Suprapubic skin (tissue), 4 donors: ENCODE results near the gene RAPGEF4. TPM values are rescaled to one million over a fixed set of nuclear protein-coding genes. Genes with fewer than 3 reads are reported as not detected.

ENCODE experiments used
- DNase-seq, 2 donors: peaks; one replicate each; pipeline ENCODE4 v3.0.0-alpha.2; 2019; ENCODE audit warnings: low spot score in 2 of 2
- H3K27ac ChIP-seq: fragments of 200-600 bp; sonication (generic); one replicate; pipeline ENCODE4 v1.5.1; 2019
- H3K27me3 ChIP-seq: fragments of 200-600 bp; sonication (generic); one replicate; pipeline ENCODE4 v1.5.1; 2019
- H3K36me3 ChIP-seq: fragments of 200-600 bp; sonication (generic); one replicate; pipeline ENCODE4 v1.5.1; 2019
- H3K4me1 ChIP-seq: fragments of 200-600 bp; sonication (generic); one replicate; pipeline ENCODE4 v1.5.1; 2019
- H3K4me3 ChIP-seq: fragments of 200-600 bp; sonication (generic); one replicate; pipeline ENCODE4 v1.5.1; 2019; ENCODE audit warnings: mild to moderate bottlenecking
- H3K9me3 ChIP-seq: fragments of 200-600 bp; sonication (generic); one replicate; pipeline ENCODE4 v1.5.1; 2019
- CTCF ChIP-seq, 2 donors: fragments of 200-600 bp in 1 of 2; fragments of 450-650 bp in 1 of 2; sonication (generic) in 1 of 2; IDR thresholded peaks; one replicate each; pipeline ENCODE4 v1.5.1; 2016 to 2019; ENCODE audit warnings: antibody characterized with exemption in 2 of 2, mild to moderate bottlenecking in 1 of 2, moderate library complexity in 1 of 2
- EP300 ChIP-seq: sonication (generic); formaldehyde crosslinking; IDR thresholded peaks from one replicate; pipeline ENCODE4 v1.6.1; 2017; ENCODE audit warnings: antibody characterized with exemption
- POLR2A ChIP-seq, 2 donors: fragments of 450-650 bp; IDR thresholded peaks; one replicate each; pipeline ENCODE4 v1.6.1; 2017; ENCODE audit warnings: antibody characterized with exemption in 2 of 2, mild to moderate bottlenecking in 2 of 2, moderate library complexity in 2 of 2
- POLR2AphosphoS5 ChIP-seq, 3 donors: sonication (generic); formaldehyde crosslinking; IDR thresholded peaks; one replicate each; pipeline ENCODE4 v1.6.1; 2017; ENCODE audit warnings: antibody characterized with exemption in 3 of 3
- WGBS: methylation state at CpG from one replicate; pipeline ENCODE4 v1.1.5; 2018; 5-methylcytosine and 5-hydroxymethylcytosine counted together
- total RNA-seq, 4 donors: library from RNA; depleted of rRNA; stranded (reverse); fragments of >200 nt; gene quantifications; one replicate each; pipeline ENCODE4 v1.1.0, GENCODE V29; 2016

RAPGEF4 gene
- total RNA-seq, 4 donors from 2014 or later: 19.9 to 49.5 (median 27.5) TPM

GRCh38 chr2:173059971-173060461, 324.4 kb downstream of the RAPGEF4 start:
- no peaks in the 10 kb centered on the region for H3K36me3 ChIP-seq
- H3K27ac ChIP-seq: no peak overlapping the region
- no peak for DNase-seq
- H3K27me3 ChIP-seq: no peaks in the 10 kb centered on the region
- no peak overlapping the region for H3K4me3 ChIP-seq
- TF ChIP-seq EP300 (no peak), CTCF (IDR thresholded peaks at IDR 0.05) (no peak), POLR2A (IDR thresholded peaks at IDR 0.05) (no peak), POLR2AphosphoS5 (IDR thresholded peaks at IDR 0.05) (no peak)
- WGBS: 38% methylated on average over 5 of the region's 5 CpGs
- peaks cover 25% of the 10 kb centered on the region for H3K4me1 ChIP-seq
- no peaks in the 10 kb centered on the region for H3K9me3 ChIP-seq

DNA sequence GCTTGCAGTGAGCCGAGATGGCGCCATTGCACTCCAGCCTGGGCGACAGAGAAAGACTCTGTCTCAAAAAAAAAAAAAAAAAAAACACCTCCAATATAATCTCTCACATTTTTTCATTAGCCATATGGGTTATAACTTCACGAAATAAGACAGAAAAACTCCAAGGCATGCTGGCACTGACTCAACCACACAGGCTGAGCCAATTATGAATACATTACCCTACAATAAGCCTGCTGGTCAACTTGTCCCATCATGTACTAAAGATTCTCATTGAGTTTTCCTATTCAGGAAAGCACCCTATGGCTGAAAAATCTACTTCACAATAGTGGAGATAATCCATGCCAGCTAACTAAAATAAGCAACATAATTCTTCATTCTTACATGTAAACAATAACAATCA, 327.2 kb downstream of the RAPGEF4 start:
- WGBS: 68% methylated on average over 4 of the region's 4 CpGs
- Histone ChIP-seq H3K36me3 (no peaks in the 10 kb centered on the region), H3K27me3 (no peaks in the 10 kb centered on the region)

GRCh38 chr2:173064151-173064805, 328.6 kb downstream of the RAPGEF4 start:
- TF ChIP-seq POLR2A (IDR thresholded peaks at IDR 0.05) (no peak), CTCF (IDR thresholded peaks at IDR 0.05) (no peak), EP300 (no peak), POLR2AphosphoS5 (IDR thresholded peaks at IDR 0.05) (no peak)
- 44% methylated on average over 4 of the region's 4 CpGs for WGBS
- no peak overlapping the region for H3K27ac ChIP-seq
- H3K9me3 ChIP-seq: no peaks in the 10 kb centered on the region
- no peaks in the 10 kb centered on the region for H3K36me3 ChIP-seq
- no peaks in the 10 kb centered on the region for H3K27me3 ChIP-seq
- peaks cover 23% of the 10 kb centered on the region for H3K4me1 ChIP-seq
- no peak for DNase-seq
- H3K4me3 ChIP-seq: no peak overlapping the region

More for the DNA sequence above, 327.2 kb downstream of the RAPGEF4 start:
- H3K4me3 ChIP-seq: no peak overlapping the region
- no peak for TF ChIP-seq EP300
- no peak for TF ChIP-seq POLR2A (IDR thresholded peaks at IDR 0.05)
- TF ChIP-seq CTCF (IDR thresholded peaks at IDR 0.05): no peak
- no peak for TF ChIP-seq POLR2AphosphoS5 (IDR thresholded peaks at IDR 0.05)
- DNase-seq: no peak
- H3K4me1 ChIP-seq: peaks cover 25% of the 10 kb centered on the region
- H3K9me3 ChIP-seq: no peaks in the 10 kb centered on the region
- no peak overlapping the region for H3K27ac ChIP-seq

- H3K9me3 ChIP-seq: no peaks in the 10 kb centered on the region
- H3K4me1 ChIP-seq: peaks cover 11% of the 10 kb centered on the region
- WGBS: 89% methylated on average over 6 of the region's 6 CpGs
- no peak for TF ChIP-seq CTCF (IDR thresholded peaks at IDR 0.05)
- no peak for TF ChIP-seq POLR2A (IDR thresholded peaks at IDR 0.05)
- H3K36me3 ChIP-seq: no peaks in the 10 kb centered on the region
- DNase-seq: no peak
- no peaks in the 10 kb centered on the region for H3K27me3 ChIP-seq
- H3K27ac ChIP-seq: no peak overlapping the region
- H3K4me3 ChIP-seq: no peak overlapping the region
Measured at GRCh38 chr2:173066887-173067676, 331.4 kb downstream of the RAPGEF4 start.

- WGBS: 33% methylated on average over 7 of the region's 25 CpGs
- H3K9me3 ChIP-seq: no peaks in the 10 kb centered on the region
- TF ChIP-seq EP300 (no peak), CTCF (IDR thresholded peaks at IDR 0.05) (no peak), POLR2A (IDR thresholded peaks at IDR 0.05) (no peak), POLR2AphosphoS5 (IDR thresholded peaks at IDR 0.05) (no peak)
- no peaks in the 10 kb centered on the region for H3K27me3 ChIP-seq
- H3K36me3 ChIP-seq: no peaks in the 10 kb centered on the region
- no peak for DNase-seq
- H3K4me3 ChIP-seq: peak overlapping the region; percentile 96
- peaks cover 30% of the 10 kb centered on the region for H3K4me1 ChIP-seq
- H3K27ac ChIP-seq: peak overlapping the region; percentile 99
Measured at GRCh38 chr2:173075056-173075780, 339.6 kb downstream of the RAPGEF4 start.
